ENCODE measurements around the gene IFNAR1. TPM values are rescaled to one million over a fixed set of nuclear protein-coding genes. Genes with fewer than 3 reads are reported as not detected.
"Not testable (repeated sequence)": the region's sequence is repeated elsewhere in the genome, so short reads cannot be mapped to it uniquely, and the experiment has no call there.

IFNAR1 gene
- total and polyA plus RNA-seq, 4 experiments from 2014 or later: 52.5 to 64.4 (median 61.3) TPM

DNA sequence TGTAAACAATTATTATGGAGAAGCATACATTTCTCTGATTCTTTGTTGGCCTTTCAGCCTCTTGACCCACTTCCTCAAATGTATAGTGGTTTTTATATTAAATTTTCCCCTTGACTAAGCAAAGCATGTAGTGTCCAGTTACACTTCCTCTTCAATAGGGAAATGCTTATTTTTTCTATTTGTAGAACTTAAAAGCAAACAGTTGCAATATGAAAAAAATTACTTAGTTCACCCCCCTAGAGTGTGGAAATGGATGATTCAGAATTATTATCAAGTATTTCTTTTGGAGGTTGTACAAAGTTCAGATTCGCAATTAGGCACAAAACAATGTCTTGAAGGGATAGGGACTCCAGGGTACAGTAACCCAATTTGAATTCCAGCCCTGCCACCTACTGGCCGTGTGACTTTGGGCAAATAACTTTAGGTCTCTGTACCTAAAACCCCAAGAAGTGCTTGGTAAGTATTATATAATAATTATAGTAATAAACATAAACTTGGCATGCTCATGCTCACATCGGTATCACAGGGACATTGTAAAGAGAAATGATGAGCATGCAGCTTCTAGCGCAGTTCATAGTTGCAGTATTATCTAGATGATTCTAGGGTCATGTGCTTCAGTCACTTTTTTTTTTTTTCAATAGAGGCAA, 49.8 kb downstream of the IFNAR1 start:
- POLR2A ChIA-PET (ENCODE audit: partially characterized antibody): interaction anchor here (1.8 kb wide), 1 partner anchor 13 kb away, joined by 7 read pairs; no protein-coding TSS in a partner anchor
- Histone ChIP-seq H3K27me3 (ENCODE audit: insufficient read depth, low read length) (no peaks in the 10 kb centered on the region), H3K27ac (ENCODE audit: low read depth, low read length) (no peak overlapping the region), H3K4me3 (ENCODE audit: low read length in 2 of 2) (no peak overlapping the region), H3K9me3 (ENCODE audit: control insufficient read depth in 1 of 2, low read length in 2 of 2) (no peaks in the 10 kb centered on the region), H3K36me3 (ENCODE audit: insufficient read depth, low read length) (no peaks in the 10 kb centered on the region), H3K4me1 (ENCODE audit: insufficient read depth, low read length) (peaks cover 13% of the 10 kb centered on the region)
- Mint-ChIP-seq H3K36me3 (no peaks in the 10 kb centered on the region), H3K27me3 (no peaks in the 10 kb centered on the region), H3K4me1 (peaks cover 7 to 21% (median 10%) of the 10 kb centered on the region in 4 donors), H3K9me3 (peaks cover 0 to 5% (median 0%) of the 10 kb centered on the region in 8 donors), H3K4me3 (no peak overlapping the region), H3K27ac (peak overlapping the region in 1 of 7 donors; percentile 51)
- CTCF ChIA-PET (ENCODE audit: partially characterized antibody): interaction anchor here (0.6 to 7.3 kb wide), 14 partner anchors 9 to 1926 kb away, joined by 3 to 59 read pairs (median 6); partner anchors contain the start of gene IFNAR1
- intact Hi-C loops (cut with micrococcal nuclease): loop anchor here (1.0 to 10.0 kb wide), 5 partner anchors 14 to 540 kb away; no protein-coding TSS in a partner anchor
- peak in 4 of 5 donors; percentile 52 to 55 (median 54) for DNase-seq

DNA sequence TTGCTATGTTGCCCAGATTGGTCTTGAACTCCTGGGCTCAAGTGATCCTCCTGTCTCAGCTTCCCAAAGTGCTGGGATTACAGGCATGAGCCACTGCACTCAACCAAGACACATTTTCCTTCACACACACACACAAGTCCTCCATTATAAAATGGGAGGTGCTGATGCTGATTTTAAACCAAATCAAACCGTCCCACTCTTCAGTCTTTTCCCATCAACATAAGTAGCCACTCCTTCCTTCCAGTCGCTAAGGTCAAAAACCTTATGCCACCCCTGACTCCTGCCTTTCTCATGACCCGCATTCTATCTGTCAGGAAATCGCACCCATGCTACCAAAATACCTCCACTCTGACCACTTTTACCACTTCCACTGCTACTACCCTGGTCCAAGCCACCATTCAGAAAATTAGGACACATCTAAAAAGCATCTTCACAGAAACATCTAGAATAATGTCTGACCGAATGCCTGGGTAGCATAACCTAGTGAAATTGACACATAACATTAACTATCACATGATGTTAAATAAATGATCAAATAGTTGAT, 50.4 kb downstream of the IFNAR1 start:
- Mint-ChIP-seq H3K4me3 (peak overlapping the region in 2 of 8 donors; percentile 5 to 61), H3K36me3 (no peaks in the 10 kb centered on the region), H3K27ac (peak overlapping the region in 3 of 7 donors; percentile 4 to 44 (median 23)), H3K27me3 (no peaks in the 10 kb centered on the region), H3K4me1 (peaks cover 10 to 27% (median 14%) of the 10 kb centered on the region in 4 donors), H3K9me3 (peaks cover 0 to 2% (median 0%) of the 10 kb centered on the region in 8 donors)
- no peaks in the 10 kb centered on the region for H3K36me3 ChIP-seq (ENCODE audit: insufficient read depth, low read length)
- no peak overlapping the region for H3K27ac ChIP-seq (ENCODE audit: low read depth, low read length)
- H3K4me3 ChIP-seq (ENCODE audit: low read length in 2 of 2): no peak overlapping the region
- no peak for DNase-seq
- H3K27me3 ChIP-seq (ENCODE audit: insufficient read depth, low read length): no peaks in the 10 kb centered on the region
- ChIA-PET POLR2A (ENCODE audit: partially characterized antibody) (interaction anchor here (0.7 to 3.1 kb wide), 2 partner anchors 13 to 168 kb away, joined by 4 to 17 read pairs; partner anchors contain the start of gene SON), CTCF (ENCODE audit: partially characterized antibody) (interaction anchor here (0.6 to 7.3 kb wide), 13 partner anchors 9 to 544 kb away, joined by 3 to 59 read pairs (median 7); partner anchors contain the start of gene IFNAR1)
- intact Hi-C loops (cut with micrococcal nuclease): loop anchor here (2.0 to 10.0 kb wide), 2 partner anchors 14 to 540 kb away; no protein-coding TSS in a partner anchor
- peaks cover 19% of the 10 kb centered on the region for H3K4me1 ChIP-seq (ENCODE audit: insufficient read depth, low read length)
- no peaks in the 10 kb centered on the region for H3K9me3 ChIP-seq (ENCODE audit: control insufficient read depth in 1 of 2, low read length in 2 of 2)

DNA sequence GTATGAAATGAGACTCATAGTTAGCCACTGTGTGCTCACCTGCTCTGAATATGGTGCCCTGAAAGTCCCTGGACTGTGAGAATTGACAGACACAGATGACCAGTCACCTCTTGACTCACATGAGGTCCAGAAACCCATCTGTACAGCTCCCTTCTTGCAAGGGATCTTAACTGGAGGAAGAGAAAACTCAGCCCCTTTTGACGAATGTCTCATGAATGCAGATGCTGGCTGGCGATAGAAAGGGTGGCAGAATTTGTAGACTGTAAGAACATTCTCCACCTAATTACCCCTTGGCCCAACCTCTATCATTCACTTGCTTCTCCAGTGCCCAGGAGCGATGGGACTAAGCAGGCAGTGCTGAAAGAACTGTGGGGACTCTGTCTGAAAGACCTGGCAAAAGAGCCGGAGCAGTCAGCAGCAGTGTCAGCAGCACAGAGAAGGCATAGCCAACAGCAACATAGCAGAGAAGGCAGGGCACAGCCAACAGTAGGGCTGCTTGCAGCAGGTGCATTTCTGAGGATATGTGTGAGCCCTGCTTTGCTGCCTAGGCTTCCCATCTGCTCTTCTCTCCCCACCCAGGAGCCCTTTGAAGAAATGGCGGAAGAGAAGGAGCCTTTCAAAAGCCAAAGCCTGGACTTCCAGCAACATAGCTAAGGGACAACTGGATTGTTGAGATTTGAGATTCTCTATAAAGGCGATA, 52.6 kb downstream of the IFNAR1 start:
- H3K4me1 Mint-ChIP-seq: peaks cover 27 to 49% (median 34%) of the 10 kb centered on the region in 4 donors
- peaks cover 41% of the 10 kb centered on the region for H3K4me1 ChIP-seq (ENCODE audit: insufficient read depth, low read length)

DNA sequence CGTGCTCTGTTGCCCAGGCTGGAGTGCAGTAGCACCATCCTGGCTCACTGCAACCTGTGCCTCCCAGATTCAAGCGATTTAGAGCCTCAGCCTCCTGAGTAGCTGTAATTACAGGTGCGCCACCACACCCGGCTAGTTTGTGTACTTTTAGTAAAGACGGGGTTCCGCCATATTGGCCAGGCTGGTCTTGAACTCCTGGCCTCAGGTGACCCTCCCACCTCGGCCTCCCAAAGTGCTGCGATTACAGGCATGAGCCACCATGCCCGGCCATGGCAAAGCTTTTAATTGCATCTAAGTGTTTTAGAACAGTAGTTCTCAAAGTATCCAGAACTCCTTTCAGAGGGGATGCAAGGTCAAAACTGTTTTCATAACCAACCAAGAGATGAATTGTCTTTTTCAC, 53.3 kb downstream of the IFNAR1 start:
- Histone ChIP-seq H3K27me3 (ENCODE audit: insufficient read depth, low read length) (no peaks in the 10 kb centered on the region), H3K27ac (ENCODE audit: low read depth, low read length) (no peak overlapping the region), H3K4me1 (ENCODE audit: insufficient read depth, low read length) (peaks cover 48% of the 10 kb centered on the region), H3K9me3 (ENCODE audit: control insufficient read depth in 1 of 2, low read length in 2 of 2) (no peaks in the 10 kb centered on the region), H3K36me3 (ENCODE audit: insufficient read depth, low read length) (no peaks in the 10 kb centered on the region), H3K4me3 (ENCODE audit: low read length in 2 of 2) (no peak overlapping the region)
- intact Hi-C loops (cut with micrococcal nuclease): loop anchor here (10.0 kb wide), 1 partner anchor 543 kb away; no protein-coding TSS in a partner anchor
- Mint-ChIP-seq H3K36me3 (no peaks in the 10 kb centered on the region), H3K4me1 (peaks cover 33 to 56% (median 41%) of the 10 kb centered on the region in 4 donors), H3K9me3 (peaks cover 0 to 2% (median 0%) of the 10 kb centered on the region in 8 donors), H3K27ac (no peak overlapping the region), H3K27me3 (no peaks in the 10 kb centered on the region), H3K4me3 (no peak overlapping the region)
- no peak for DNase-seq
- ChIA-PET POLR2A (ENCODE audit: partially characterized antibody) (interaction anchor here (3.1 kb wide), 1 partner anchor 16 kb away, joined by 17 read pairs; no protein-coding TSS in a partner anchor), CTCF (ENCODE audit: partially characterized antibody) (interaction anchor here (0.8 to 7.3 kb wide), 7 partner anchors 12 to 438 kb away, joined by 3 to 59 read pairs (median 9); no protein-coding TSS in a partner anchor)

More for the DNA sequence above, 52.6 kb downstream of the IFNAR1 start:
- no peaks in the 10 kb centered on the region for H3K36me3 ChIP-seq (ENCODE audit: insufficient read depth, low read length)
- H3K9me3 Mint-ChIP-seq: peaks cover 0 to 2% (median 0%) of the 10 kb centered on the region in 8 donors
- ChIA-PET POLR2A (ENCODE audit: partially characterized antibody) (interaction anchor here (3.1 kb wide), 1 partner anchor 16 kb away, joined by 17 read pairs; no protein-coding TSS in a partner anchor), CTCF (ENCODE audit: partially characterized antibody) (interaction anchor here (0.7 to 7.3 kb wide), 9 partner anchors 8 to 437 kb away, joined by 3 to 59 read pairs (median 9); partner anchors contain the start of gene IFNAR1)
- no peaks in the 10 kb centered on the region for H3K27me3 Mint-ChIP-seq
- no peak overlapping the region for H3K4me3 Mint-ChIP-seq
- H3K4me3 ChIP-seq (ENCODE audit: low read length in 2 of 2): no peak overlapping the region
- no peaks in the 10 kb centered on the region for H3K27me3 ChIP-seq (ENCODE audit: insufficient read depth, low read length)
- H3K36me3 Mint-ChIP-seq: no peaks in the 10 kb centered on the region
- intact Hi-C loops (cut with micrococcal nuclease): loop anchor here (10.0 kb wide), 1 partner anchor 543 kb away; no protein-coding TSS in a partner anchor
- no peaks in the 10 kb centered on the region for H3K9me3 ChIP-seq (ENCODE audit: control insufficient read depth in 1 of 2, low read length in 2 of 2)
- no peak overlapping the region for H3K27ac ChIP-seq (ENCODE audit: low read depth, low read length)
- H3K27ac Mint-ChIP-seq: no peak overlapping the region
- no peak for DNase-seq

DNA sequence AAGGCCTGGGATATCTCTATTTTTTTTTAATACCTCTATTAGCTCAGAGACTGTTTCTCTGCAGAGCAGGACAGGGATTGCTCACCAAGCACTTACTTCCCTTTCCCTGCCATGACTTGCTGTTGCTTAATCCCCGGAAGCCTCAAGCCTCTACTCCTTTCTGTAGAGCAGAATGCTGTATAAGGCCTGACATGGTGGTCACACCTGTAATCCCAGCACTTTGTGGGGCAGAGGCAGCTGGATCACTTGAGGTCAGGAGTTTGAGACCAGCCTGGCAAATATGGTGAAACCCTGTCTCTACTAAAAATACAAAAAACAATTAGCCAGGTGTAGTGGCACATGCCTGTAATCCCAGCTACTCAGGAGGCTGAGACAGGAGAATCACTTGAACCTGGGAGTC, 55.2 kb downstream of the IFNAR1 start:
- POLR2A ChIA-PET (ENCODE audit: partially characterized antibody): interaction anchor here (0.6 to 5.0 kb wide), 9 partner anchors 12 to 194 kb away, joined by 3 to 62 read pairs (median 8); partner anchors contain the start of genes IFNAR1 and TMEM50B
- H3K4me3 Mint-ChIP-seq: peak overlapping the region in 6 of 8 donors; percentile 33 to 77 (median 64)

DNA sequence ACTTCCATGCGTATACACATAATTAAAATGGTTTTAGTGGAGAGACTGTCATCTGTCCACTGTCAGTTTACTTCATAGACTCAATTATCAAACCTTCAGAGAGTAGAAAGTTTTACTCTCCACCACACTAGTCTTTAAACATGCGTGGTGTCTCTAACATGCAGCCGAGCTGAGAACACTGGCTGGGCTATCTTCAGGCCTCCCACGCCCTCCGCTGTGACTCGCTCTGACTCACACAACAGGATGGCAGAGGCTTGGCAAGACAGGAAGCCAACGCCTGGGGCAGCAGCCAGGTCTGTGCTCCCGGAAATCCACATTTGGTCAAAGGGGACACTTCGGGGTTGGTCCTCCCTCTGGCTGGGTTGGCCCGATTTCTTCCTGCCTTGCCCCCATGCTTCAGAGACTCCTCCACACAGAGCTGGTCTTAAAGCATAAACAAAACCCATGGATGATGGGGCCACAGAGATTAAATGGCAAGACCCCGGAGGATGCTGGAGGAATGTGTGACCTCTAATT, 55.8 kb downstream of the IFNAR1 start:
- peaks cover 0 to 2% (median 0%) of the 10 kb centered on the region in 8 donors for H3K9me3 Mint-ChIP-seq
- H3K4me1 Mint-ChIP-seq: peaks cover 45 to 74% (median 58%) of the 10 kb centered on the region in 4 donors
- CTCF ChIA-PET (ENCODE audit: partially characterized antibody): interaction anchor here (1.2 to 7.3 kb wide), 3 partner anchors 19 to 33 kb away, joined by 4 to 59 read pairs (median 4); no protein-coding TSS in a partner anchor
- peak overlapping the region; percentile 44 for H3K27ac ChIP-seq (ENCODE audit: low read depth, low read length)
- no peaks in the 10 kb centered on the region for H3K36me3 Mint-ChIP-seq
- peaks cover 64% of the 10 kb centered on the region for H3K4me1 ChIP-seq (ENCODE audit: insufficient read depth, low read length)
- no peaks in the 10 kb centered on the region for H3K27me3 ChIP-seq (ENCODE audit: insufficient read depth, low read length)
- H3K36me3 ChIP-seq (ENCODE audit: insufficient read depth, low read length): no peaks in the 10 kb centered on the region
- peak overlapping the region; percentile 87 to 96 (median 91) for H3K27ac Mint-ChIP-seq
- H3K9me3 ChIP-seq (ENCODE audit: control insufficient read depth in 1 of 2, low read length in 2 of 2): no peaks in the 10 kb centered on the region
- peak; percentile 68 to 93 (median 72) for DNase-seq
- H3K4me3 ChIP-seq (ENCODE audit: low read length in 2 of 2): no peak overlapping the region
- POLR2A ChIA-PET (ENCODE audit: partially characterized antibody): interaction anchor here (0.6 to 5.0 kb wide), 16 partner anchors 13 to 208 kb away, joined by 3 to 62 read pairs (median 4); partner anchors contain the start of genes DONSON, IFNAR1 and TMEM50B
- intact Hi-C loops (cut with micrococcal nuclease): loop anchor here (1.0 to 10.0 kb wide), 2 partner anchors 19 to 164 kb away; partner anchors contain the start of genes GART and SON
- H3K4me3 Mint-ChIP-seq: peak overlapping the region in 7 of 8 donors; percentile 44 to 81 (median 66)
- no peaks in the 10 kb centered on the region for H3K27me3 Mint-ChIP-seq

More for the DNA sequence above, 55.2 kb downstream of the IFNAR1 start:
- not testable (repeated sequence) for H3K27me3 Mint-ChIP-seq; H3K27me3 ChIP-seq (ENCODE audit: insufficient read depth, low read length); DNase-seq; H3K9me3 ChIP-seq (ENCODE audit: control insufficient read depth in 1 of 2, low read length in 2 of 2); H3K9me3 Mint-ChIP-seq; H3K36me3 ChIP-seq (ENCODE audit: insufficient read depth, low read length); H3K4me3 ChIP-seq (ENCODE audit: low read length in 2 of 2); H3K36me3 Mint-ChIP-seq
- H3K4me1 ChIP-seq (ENCODE audit: insufficient read depth, low read length): peaks cover 62% of the 10 kb centered on the region
- H3K27ac Mint-ChIP-seq: peak overlapping the region; percentile 87 to 96 (median 91)
- CTCF ChIA-PET (ENCODE audit: partially characterized antibody): interaction anchor here (0.6 to 7.3 kb wide), 5 partner anchors 19 to 183 kb away, joined by 4 to 59 read pairs (median 4); no protein-coding TSS in a partner anchor
- H3K4me1 Mint-ChIP-seq: peaks cover 46 to 74% (median 57%) of the 10 kb centered on the region in 4 donors
- intact Hi-C loops (cut with micrococcal nuclease): loop anchor here (1.0 to 10.0 kb wide), 3 partner anchors 19 to 545 kb away; partner anchors contain the start of genes GART and SON
- H3K27ac ChIP-seq (ENCODE audit: low read depth, low read length): peak overlapping the region; percentile 44

Data from CD4-positive, alpha-beta memory T cell (primary cell).